Measurements from ENCODE around the gene SYP. TPM values are rescaled to one million over a fixed set of nuclear protein-coding genes. Genes with fewer than 3 reads are reported as not detected.

Gene SYP
- total and polyA plus RNA-seq, 10 of the 15 experiments (the other 5 are each of a cell fraction or from before 2014, with no cell fraction given) = 0.34 to 1.7 (median 0.74) TPM

GRCh38 chrX:49211074-49211473 lies 11.1 kb upstream of the SYP start (continued):
- no peak for TF ChIP-seq CBFB (IDR thresholded peaks at IDR 0.05; ENCODE audit: low read depth)

DNA sequence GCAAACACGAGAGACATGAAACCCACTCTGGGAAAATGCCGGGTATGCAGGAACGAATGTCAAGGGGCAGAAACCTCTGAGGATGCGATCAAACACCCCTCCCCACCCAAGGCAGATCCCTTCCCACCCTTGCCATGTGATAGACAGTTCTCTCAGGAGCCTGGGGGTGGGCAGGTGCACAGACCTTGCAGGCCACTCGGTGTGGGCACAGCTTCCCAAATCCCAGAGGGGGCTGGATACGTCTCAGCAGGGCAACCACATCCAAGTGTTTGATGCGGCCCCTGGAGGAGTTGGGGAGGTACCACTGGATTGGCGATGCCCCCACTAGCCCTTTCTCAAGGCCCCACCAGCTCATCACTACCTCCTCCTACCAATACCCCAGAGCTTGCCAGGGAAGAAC lies 10.4 kb upstream of the SYP start:
- in situ Hi-C loops (cut with MboI) = no loop called here
- Histone ChIP-seq H3K9ac (ENCODE audit: control insufficient read depth, insufficient read depth, low read length) (no peak overlapping the region), H3K36me3 (ENCODE audit: control insufficient read depth in 2 of 2, insufficient read depth in 2 of 2, low read length in 1 of 2) (no peaks in the 10 kb centered on the region), H3K4me3 (no peak overlapping the region), H3K79me2 (ENCODE audit: control insufficient read depth, insufficient read depth, low read length) (no peaks in the 10 kb centered on the region), H2AFZ (ENCODE audit: control insufficient read depth, low read depth, low read length) (no peak overlapping the region), H3K27me3 (replicated peaks in 1 of 2; ENCODE audit: control insufficient read depth in 2 of 2, insufficient read depth in 2 of 2, low read length in 1 of 2) (no peaks in the 10 kb centered on the region), H4K20me1 (ENCODE audit: control insufficient read depth, insufficient read depth) (no peaks in the 10 kb centered on the region), H3K4me2 (ENCODE audit: control insufficient read depth, insufficient read depth) (no peak overlapping the region), H3K27ac (ENCODE audit: control insufficient read depth, insufficient read depth) (no peak overlapping the region), H3K4me1 (ENCODE audit: control insufficient read depth, insufficient read depth, low read length) (no peaks in the 10 kb centered on the region), H3K9me3 (replicated peaks; ENCODE audit: control insufficient read depth, insufficient read depth, low read length) (no peaks in the 10 kb centered on the region)
- no peak for DNase-seq (ENCODE audit: low read depth, low spot score)
- no peak for FAIRE-seq
- no TSS peak for BruUV-seq (replicated peaks)
- ChIA-PET RAD21 (ENCODE audit: unreplicated experiment) (interaction anchor here (1.1 kb wide), 1 partner anchor 19 kb away, joined by 3 read pairs; no protein-coding TSS in a partner anchor), CTCF (interaction anchor here (3.5 kb wide), 1 partner anchor 18 kb away, joined by 17 read pairs; no protein-coding TSS in a partner anchor), POLR2A (no interaction called here), SMC1A (ENCODE audit: uncharacterized antibody, unreplicated experiment) (no interaction called here)
- no peak for ATAC-seq
- TF ChIP-seq ZSCAN29 (IDR thresholded peaks at IDR 0.05) = no peak
- TF ChIP-seq BCL11A (IDR thresholded peaks at IDR 0.05; ENCODE audit: low read depth, low read length) = no peak
- TF ChIP-seq, protein P1, sequence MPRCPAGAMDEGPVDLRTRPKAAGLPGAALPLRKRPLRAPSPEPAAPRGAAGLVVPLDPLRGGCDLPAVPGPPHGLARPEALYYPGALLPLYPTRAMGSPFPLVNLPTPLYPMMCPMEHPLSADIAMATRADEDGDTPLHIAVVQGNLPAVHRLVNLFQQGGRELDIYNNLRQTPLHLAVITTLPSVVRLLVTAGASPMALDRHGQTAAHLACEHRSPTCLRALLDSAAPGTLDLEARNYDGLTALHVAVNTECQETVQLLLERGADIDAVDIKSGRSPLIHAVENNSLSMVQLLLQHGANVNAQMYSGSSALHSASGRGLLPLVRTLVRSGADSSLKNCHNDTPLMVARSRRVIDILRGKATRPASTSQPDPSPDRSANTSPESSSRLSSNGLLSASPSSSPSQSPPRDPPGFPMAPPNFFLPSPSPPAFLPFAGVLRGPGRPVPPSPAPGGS (IDR thresholded peaks at IDR 0.05; ENCODE audit: borderline replicate concordance, insufficient read depth, low read depth, low read length, poor library complexity, severe bottlenecking) = no peak
- no peak for TF ChIP-seq RCOR1 (conservative IDR thresholded peaks at IDR 0.05; ENCODE audit: low read depth, low read length)
- TF ChIP-seq NFYB (IDR thresholded peaks at IDR 0.05; ENCODE audit: insufficient read depth, low read depth, low read length) = no peak
- TF ChIP-seq, protein P2, sequence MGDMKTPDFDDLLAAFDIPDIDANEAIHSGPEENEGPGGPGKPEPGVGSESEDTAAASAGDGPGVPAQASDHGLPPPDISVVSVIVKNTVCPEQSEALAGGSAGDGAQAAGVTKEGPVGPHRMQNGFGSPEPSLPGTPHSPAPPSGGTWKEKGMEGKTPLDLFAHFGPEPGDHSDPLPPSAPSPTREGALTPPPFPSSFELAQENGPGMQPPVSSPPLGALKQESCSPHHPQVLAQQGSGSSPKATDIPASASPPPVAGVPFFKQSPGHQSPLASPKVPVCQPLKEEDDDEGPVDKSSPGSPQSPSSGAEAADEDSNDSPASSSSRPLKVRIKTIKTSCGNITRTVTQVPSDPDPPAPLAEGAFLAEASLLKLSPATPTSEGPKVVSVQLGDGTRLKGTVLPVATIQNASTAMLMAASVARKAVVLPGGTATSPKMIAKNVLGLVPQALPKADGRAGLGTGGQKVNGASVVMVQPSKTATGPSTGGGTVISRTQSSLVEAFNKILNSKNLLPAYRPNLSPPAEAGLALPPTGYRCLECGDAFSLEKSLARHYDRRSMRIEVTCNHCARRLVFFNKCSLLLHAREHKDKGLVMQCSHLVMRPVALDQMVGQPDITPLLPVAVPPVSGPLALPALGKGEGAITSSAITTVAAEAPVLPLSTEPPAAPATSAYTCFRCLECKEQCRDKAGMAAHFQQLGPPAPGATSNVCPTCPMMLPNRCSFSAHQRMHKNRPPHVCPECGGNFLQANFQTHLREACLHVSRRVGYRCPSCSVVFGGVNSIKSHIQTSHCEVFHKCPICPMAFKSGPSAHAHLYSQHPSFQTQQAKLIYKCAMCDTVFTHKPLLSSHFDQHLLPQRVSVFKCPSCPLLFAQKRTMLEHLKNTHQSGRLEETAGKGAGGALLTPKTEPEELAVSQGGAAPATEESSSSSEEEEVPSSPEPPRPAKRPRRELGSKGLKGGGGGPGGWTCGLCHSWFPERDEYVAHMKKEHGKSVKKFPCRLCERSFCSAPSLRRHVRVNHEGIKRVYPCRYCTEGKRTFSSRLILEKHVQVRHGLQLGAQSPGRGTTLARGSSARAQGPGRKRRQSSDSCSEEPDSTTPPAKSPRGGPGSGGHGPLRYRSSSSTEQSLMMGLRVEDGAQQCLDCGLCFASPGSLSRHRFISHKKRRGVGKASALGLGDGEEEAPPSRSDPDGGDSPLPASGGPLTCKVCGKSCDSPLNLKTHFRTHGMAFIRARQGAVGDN (IDR thresholded peaks at IDR 0.05) = no peak
- no peak for TF ChIP-seq RB1 (IDR thresholded peaks at IDR 0.05; ENCODE audit: borderline replicate concordance)
- TF ChIP-seq MTA3 (IDR thresholded peaks at IDR 0.05; ENCODE audit: borderline replicate concordance, low read length) = no peak
- TF ChIP-seq EZH2 (IDR thresholded peaks at IDR 0.05; ENCODE audit: borderline replicate concordance, control insufficient read depth, low read depth, low read length) = no peak
- TF ChIP-seq HDAC2 (IDR thresholded peaks at IDR 0.05) = no peak
- no peak for TF ChIP-seq TCF12 (IDR thresholded peaks at IDR 0.05; ENCODE audit: low read depth, low read length)
- no peak for TF ChIP-seq NR2F1 (conservative IDR thresholded peaks at IDR 0.05)
- TF ChIP-seq CREB1 (IDR thresholded peaks at IDR 0.05; ENCODE audit: low read depth) = no peak
- TF ChIP-seq MLLT1 (IDR thresholded peaks at IDR 0.05) = no peak
- TF ChIP-seq EGR1 (IDR thresholded peaks at IDR 0.05; ENCODE audit: borderline replicate concordance in 1 of 2, low read depth in 2 of 2, low read length in 2 of 2) = no peak
- intact Hi-C loops (cut with micrococcal nuclease; ENCODE audit: unreplicated experiment) = no loop called here
- WGBS (ENCODE audit: insufficient coverage, insufficient replicate concordance, low lambda C conversion rate, missing lambda C conversion rate) = 28% methylated on average over 8 of the region's 8 CpGs

Measured in GM12878 (cell line).